ENCODE measurements around the gene KRTAP12-4. TPM values are rescaled to one million over a fixed set of nuclear protein-coding genes. Genes with fewer than 3 reads are reported as not detected.
"Not testable (repeated sequence)": the region's sequence is repeated elsewhere in the genome, so short reads cannot be mapped to it uniquely, and the experiment has no call there.

KRTAP12-4 gene
- total RNA-seq, 1 donor from 2014 or later = not detected

GRCh38 chr21:44661567-44661966 is 7.1 kb upstream of the KRTAP12-4 start:
- ATAC-seq; intact Hi-C loops (cut with DNase I); DNase-seq (ENCODE audit: missing footprints): not testable (repeated sequence)

DNA sequence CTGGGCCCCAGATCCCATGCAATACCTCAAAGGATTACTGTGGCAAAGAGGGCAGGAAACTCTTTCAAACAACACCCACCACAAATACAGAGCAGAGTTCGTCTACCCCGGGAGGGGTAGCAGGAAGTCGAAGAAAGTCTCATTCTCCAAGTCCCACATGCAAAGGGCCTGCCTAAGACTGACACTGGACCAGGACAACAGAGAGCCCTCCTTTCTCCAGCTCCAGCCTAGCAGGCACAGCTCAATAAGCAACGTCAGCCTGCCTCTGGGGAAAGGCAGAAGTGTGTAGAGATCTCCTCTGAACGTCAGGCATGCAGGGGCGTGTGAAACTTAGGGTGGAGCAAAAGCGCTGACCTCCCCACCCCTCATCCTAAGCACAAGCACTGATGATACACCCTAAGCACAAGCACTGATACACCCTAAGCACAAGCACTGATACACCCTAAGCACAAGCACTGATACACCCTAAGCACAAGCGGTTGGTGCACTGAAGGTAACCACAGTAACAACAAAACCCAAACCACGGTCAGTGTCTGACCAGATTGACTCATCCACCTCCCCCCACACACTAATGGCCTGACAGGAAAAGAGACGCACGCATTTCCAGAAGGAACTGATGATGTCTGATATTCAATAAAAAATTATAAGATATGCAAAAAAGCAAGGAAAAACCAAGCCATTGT is 4.6 kb upstream of the KRTAP12-4 start:
- DNase-seq (ENCODE audit: missing footprints) = no peak

DNA sequence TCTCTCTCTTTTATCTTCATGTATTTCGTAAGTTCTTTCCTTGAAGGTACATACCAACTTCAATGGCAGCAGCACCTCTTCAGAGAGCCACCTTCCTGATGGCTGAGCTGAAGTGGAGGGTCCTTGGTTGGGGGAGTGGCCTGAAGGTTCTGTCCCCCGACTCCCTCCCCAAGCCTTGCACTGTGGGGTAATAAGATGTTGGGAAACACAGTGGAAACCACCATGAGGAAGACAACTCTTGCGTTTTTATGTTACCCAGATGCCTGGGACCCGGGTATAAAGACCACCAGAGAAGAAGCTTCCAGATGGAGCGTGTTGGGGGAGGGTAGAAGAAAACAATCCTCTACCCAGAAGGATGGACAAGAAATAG is 4.1 kb upstream of the KRTAP12-4 start:
- intact Hi-C loops (cut with DNase I) = no loop called here
- DNase-seq (ENCODE audit: missing footprints) (no peak), ATAC-seq (no peak)

More for the DNA sequence above, 4.6 kb upstream of the KRTAP12-4 start:
- intact Hi-C loops (cut with DNase I) = no loop called here
- no peak for ATAC-seq

DNA sequence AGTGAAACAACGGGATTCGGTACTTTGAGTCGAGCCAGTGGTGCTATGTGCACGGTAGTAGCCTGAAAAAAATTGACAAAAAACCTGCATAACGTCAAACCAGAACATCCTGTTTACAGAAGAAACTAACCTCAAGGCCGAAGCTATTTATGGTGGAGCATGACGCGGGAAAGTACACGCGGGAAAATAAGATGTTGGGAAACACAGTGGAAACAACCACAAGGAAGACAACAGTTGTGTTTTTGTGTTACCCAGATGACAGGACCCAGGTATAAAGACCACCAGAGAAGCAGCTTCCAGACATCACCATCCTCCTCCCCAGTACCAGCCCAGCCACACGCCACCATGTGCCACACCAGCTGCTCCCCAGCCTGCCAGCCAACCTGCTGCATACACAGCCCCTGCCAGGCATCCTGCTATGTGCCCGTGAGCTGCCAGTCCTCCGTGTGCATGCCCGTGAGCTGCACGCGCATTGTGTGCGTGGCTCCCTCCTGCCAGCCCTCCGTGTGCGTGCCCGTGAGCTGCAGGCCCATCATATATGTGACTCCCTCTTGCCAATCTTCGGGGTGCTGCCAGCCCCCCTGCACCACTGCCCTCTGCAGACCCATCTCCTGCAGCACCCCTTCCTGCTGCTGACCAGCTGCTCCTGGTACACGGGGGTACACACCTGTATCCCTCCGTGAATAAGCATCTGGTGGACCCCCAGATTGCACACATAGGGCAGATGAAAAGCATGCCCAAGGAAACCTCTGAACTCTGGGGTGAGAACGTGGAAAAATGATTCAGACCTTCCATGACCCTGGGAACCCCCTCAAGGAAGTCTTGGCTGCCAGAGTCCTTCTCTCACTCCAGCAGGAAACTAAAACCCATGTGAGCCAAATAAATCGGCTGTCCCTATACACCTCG is 3.4 kb upstream of the KRTAP12-4 start, which contains the start of gene KRTAP12-3:
Gene KRTAP12-3, plus strand, starts transcription at position 298 of the 906 bp plus-strand sequence. Its CDS starts 48 bp downstream, at position 346.
- intact Hi-C loops (cut with DNase I) = no loop called here
- DNase-seq (ENCODE audit: missing footprints) (no peak), ATAC-seq (no peak)

- no peak for DNase-seq (ENCODE audit: missing footprints)
- ATAC-seq = no peak
- intact Hi-C loops (cut with DNase I) = no loop called here
Measured at GRCh38 chr21:44656868-44657267, 2.4 kb upstream of the KRTAP12-4 start.

- ATAC-seq = no peak
- no peak for DNase-seq (ENCODE audit: missing footprints)
- intact Hi-C loops (cut with DNase I) = no loop called here
Measured at GRCh38 chr21:44653656-44654575, 543 bp downstream of the KRTAP12-4 start.

GRCh38 chr21:44653123-44653522 is 1.3 kb downstream of the KRTAP12-4 start:
- ATAC-seq (no peak), DNase-seq (ENCODE audit: missing footprints) (no peak)
- intact Hi-C loops (cut with DNase I) = no loop called here

GRCh38 chr21:44650973-44651675 is 3.3 kb downstream of the KRTAP12-4 start:
- intact Hi-C loops (cut with DNase I) = no loop called here
- ATAC-seq = no peak
- DNase-seq (ENCODE audit: missing footprints) = no peak

DNA sequence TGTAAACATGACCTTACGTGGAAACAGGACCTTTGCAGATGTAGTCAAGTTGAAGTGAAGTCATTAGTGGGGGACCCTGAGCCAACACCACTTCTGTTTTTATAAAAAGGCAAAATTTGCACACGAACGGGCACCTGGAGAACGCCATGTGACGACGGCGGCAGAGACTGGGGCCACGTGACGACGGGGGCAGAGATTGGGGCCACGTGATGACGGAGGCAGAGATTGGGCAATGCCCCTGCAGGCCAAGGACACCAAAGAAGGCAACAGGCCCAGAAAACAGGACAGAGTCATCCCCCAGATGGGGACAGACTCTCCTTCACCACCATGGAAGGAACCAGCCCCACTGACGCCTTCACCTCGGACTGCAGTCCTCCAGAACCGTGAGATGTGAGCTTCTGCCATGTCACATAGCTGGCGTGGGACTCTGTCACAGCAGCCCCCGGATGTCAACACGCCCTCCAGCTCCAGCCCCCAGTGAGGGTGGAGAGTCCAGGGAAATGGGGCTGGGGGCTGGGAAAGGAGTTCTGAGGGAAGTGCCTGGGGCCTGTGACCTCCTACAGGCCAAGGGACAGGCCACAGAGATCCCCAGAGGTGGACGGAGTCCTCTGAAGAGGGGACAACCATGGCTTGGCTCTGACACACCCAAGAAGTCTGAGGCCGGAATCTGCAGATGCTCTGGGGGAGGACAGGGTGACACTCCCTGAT is 4.0 kb downstream of the KRTAP12-4 start:
- DNase-seq (ENCODE audit: missing footprints) = no peak
- intact Hi-C loops (cut with DNase I) = no loop called here

DNA sequence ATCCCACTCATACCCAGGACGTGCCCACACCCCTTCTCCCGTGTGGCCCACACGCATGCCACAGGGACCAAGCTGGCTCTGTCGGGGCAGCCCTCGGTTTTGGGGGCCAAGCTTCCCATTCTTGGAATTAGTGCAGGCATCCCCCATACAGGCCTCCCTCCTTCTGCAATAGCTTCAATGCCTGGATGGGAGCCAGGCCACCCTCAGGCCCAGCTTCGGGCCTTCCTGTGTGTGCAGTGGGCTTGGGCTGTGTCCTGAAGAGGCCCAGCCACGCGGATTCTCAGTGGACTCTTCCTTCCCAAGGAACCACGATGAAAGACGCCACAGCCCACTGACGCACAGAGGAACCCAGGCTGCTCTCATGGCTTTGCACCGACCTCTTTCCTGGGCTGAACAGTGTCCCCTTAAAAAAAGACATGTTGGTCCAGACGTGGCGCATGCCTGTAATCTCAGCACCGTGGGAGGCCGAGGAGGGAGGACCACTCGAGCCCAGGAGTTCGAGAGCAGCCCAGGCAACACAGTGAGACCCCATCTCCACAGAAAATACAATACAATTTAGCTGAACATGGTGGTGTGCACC is 4.8 kb downstream of the KRTAP12-4 start:
- intact Hi-C loops (cut with DNase I) = no loop called here
- ATAC-seq (no peak), DNase-seq (ENCODE audit: missing footprints) (no peak)

More for the DNA sequence above, 4.0 kb downstream of the KRTAP12-4 start:
- no peak for ATAC-seq

DNA sequence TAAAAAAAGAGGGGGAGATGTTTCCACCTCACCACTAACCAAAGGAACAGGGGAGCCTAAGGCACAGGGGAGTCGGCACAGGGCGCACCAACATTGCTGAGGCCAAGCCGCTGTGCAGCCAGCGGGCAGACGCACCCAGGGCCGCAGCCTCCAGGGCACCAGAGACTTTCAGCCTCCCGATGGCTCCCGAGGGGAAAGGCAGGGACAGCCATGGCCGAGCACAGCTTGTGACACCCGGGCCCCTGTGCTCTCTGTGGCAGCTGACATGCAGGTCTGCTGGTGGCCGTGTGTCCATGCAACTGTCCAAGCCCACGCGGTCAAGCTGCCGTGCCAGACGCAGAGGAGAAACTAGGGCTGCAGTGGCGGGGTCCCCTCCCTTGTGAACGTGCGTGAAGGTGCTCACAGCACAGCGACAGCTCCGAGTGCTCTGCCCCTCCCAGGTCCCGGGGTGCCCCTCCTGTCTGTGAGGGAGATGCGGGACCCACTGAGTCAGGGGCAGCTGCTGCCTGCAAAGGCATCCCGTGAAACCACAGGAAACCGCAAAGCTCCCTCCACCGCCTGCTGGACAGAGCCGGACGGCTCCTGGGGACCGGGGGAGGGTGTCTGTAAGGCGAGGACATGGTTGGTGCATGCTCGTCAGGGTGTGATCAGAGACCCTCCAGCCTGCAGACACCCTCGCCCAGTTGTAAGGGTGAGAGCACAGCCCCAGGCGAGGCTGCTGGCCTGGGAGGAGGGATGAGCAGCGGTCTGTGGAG is 5.7 kb downstream of the KRTAP12-4 start:
- DNase-seq (ENCODE audit: missing footprints) (no peak), ATAC-seq (no peak)
- intact Hi-C loops (cut with DNase I) = no loop called here

DNA sequence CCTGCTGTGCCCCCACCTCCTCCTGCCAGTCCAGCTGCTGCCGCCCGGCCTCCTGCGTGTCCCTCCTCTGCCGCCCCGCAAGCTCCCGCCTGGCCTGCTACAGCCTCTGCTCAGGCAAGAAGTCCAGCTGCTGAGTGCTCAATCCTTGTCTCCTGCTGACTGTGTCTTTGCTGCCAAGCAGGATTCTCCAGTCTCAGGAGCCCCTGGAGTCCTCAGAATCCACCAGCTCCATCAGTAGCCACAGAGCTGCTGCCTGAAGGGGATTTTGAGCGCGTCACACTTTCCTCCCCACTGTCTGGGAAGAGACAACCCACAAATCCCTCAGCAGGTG is 7.3 kb downstream of the KRTAP12-4 start:
- ATAC-seq = no peak
- no peak for DNase-seq (ENCODE audit: missing footprints)
- intact Hi-C loops (cut with DNase I) = no loop called here

- intact Hi-C loops (cut with DNase I); ATAC-seq; DNase-seq (ENCODE audit: missing footprints): not testable (repeated sequence)
Measured at GRCh38 chr21:44646366-44647221, 7.9 kb downstream of the KRTAP12-4 start, which contains the start of gene KRTAP10-11. Gene KRTAP10-11 (plus strand): TSS chr21:44646414. CDS start chr21:44646459, 45 bp downstream.

DNA sequence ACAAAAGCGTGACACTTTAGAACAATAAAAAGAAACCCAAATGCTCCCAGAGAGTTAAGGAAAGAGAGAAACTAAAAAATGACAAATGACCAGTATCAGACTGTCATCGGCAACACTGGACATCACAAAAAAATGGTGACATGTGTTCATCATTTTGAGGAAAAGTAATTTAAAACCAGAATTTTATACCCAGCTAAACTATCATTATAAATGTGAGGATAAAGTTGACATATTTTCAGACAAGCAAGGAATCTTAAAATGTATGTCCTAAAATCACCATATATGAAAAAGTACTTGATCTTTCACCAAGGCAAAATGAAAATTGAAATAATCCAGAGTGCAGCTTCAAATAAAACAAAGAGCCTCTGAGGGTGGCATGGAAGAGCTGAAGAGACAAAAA is 9.6 kb downstream of the KRTAP12-4 start:
- intact Hi-C loops (cut with DNase I) = no loop called here
- ATAC-seq (no peak), DNase-seq (ENCODE audit: missing footprints) (no peak)

DNA sequence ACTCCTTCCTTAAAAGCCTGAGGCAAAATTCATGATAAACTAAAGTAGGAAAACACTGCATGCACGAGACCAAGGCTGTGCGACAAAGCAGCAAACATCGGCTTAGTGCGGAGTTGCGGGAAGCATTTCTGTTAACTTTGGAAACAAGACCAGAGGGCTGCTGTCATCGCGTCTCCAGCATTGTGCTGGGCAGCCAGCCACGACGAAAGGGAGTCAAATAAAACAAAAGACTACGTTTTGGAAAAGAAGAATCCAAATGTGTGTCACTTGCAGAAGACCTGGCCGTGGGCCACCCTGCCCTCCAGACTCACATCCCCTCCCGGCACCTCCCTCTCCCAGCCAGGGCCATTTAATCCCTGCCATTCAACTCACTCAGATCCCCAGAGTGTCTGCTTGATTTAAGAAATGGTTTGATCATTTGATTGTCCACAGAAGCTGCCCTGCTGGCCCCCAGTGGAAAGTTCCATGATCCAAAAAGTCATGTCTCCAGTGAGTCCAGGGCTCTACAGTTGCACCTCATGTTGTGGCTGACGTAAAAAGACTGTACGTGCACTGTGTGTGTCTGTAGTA is 10.6 kb downstream of the KRTAP12-4 start:
- intact Hi-C loops (cut with DNase I) = no loop called here
- ATAC-seq (no peak), DNase-seq (ENCODE audit: missing footprints) (no peak)

- DNase-seq (ENCODE audit: missing footprints) = no peak
- ATAC-seq = no peak
- intact Hi-C loops (cut with DNase I) = no loop called here
Measured at GRCh38 chr21:44640761-44641160, 13.7 kb downstream of the KRTAP12-4 start.
